HL-60 (cell line): Measurements from ENCODE around the gene VWA7.

Experiments
- DNase-seq, 2 experiments: peaks; one replicate each; pipeline ENCODE4 v3.0.0-alpha.2; 2010 to 2020; ENCODE audit warnings: low read depth in 1 of 2, low spot score in 1 of 2
- H3K27ac ChIP-seq: fragments of 250-450 bp; sonication (Bioruptor Pico); replicated peaks from 2 replicates; pipeline ENCODE4 v1.5.1; 2020; ENCODE audit warnings: mild to moderate bottlenecking, moderate library complexity
- H3K27me3 ChIP-seq: fragments of 250-450 bp; sonication (Bioruptor Pico); 2 replicates; pipeline ENCODE4 v1.5.1; 2021; ENCODE audit warnings: mild to moderate bottlenecking, moderate library complexity; ENCODE audit not compliant: insufficient read depth, poor library complexity, severe bottlenecking
- H3K4me3 ChIP-seq: replicated peaks from 2 replicates; pipeline ENCODE4 v1.5.1; 2011; ENCODE audit warnings: mild to moderate bottlenecking, control low read depth, low read length; ENCODE audit not compliant: insufficient read depth
- GABPA ChIP-seq: IDR thresholded peaks from 2 replicates; pipeline ENCODE4 v1.6.1; 2012; ENCODE audit warnings: low read depth
- POLR2AphosphoS5 ChIP-seq: IDR thresholded peaks from 2 replicates; pipeline ENCODE4 v1.6.1; 2012; ENCODE audit warnings: low read depth
- REST ChIP-seq: IDR thresholded peaks from 2 replicates; pipeline ENCODE4 v1.6.1; 2012; ENCODE audit warnings: low read depth; ENCODE audit not compliant: insufficient replicate concordance
- SPI1 ChIP-seq: IDR thresholded peaks from 2 replicates; pipeline ENCODE4 v1.6.1; 2012; ENCODE audit warnings: low read depth, mild to moderate bottlenecking, borderline replicate concordance
- TF ChIP-seq, protein P1 (sequence below): IDR thresholded peaks from one replicate; pipeline ENCODE4 v1.5.1; 2011; ENCODE audit warnings: low read length, control low read depth, inconsistent platforms; ENCODE audit not compliant: insufficient read depth

Gene VWA7

DNA sequence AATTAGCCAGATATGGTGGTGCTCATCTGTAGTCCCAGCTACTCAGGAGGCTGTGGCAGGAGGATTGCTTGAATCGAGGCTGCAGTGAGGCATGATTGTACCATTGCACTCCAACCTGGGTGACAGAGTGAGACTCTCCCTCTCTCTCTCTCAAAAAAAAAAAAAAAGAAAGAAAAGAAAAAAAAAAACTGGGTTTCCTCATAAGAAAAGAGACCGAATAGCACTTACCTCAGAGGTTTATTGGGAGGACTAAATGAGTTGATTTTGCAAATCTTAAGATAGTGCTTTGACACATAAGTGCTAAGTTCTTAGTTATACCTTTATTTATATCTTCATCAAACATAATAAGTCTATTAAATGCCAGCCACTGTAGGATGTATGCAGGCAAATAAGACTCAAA, 6.3 kb downstream of the VWA7 start:
- Histone ChIP-seq H3K27ac (no peak overlapping the region), H3K4me3 (no peak overlapping the region), H3K27me3 (no peaks in the 10 kb centered on the region)
- DNase-seq: no peak
- TF ChIP-seq REST (no peak), POLR2AphosphoS5 (no peak), GABPA (no peak), SPI1 (no peak)
- TF ChIP-seq, protein P1, sequence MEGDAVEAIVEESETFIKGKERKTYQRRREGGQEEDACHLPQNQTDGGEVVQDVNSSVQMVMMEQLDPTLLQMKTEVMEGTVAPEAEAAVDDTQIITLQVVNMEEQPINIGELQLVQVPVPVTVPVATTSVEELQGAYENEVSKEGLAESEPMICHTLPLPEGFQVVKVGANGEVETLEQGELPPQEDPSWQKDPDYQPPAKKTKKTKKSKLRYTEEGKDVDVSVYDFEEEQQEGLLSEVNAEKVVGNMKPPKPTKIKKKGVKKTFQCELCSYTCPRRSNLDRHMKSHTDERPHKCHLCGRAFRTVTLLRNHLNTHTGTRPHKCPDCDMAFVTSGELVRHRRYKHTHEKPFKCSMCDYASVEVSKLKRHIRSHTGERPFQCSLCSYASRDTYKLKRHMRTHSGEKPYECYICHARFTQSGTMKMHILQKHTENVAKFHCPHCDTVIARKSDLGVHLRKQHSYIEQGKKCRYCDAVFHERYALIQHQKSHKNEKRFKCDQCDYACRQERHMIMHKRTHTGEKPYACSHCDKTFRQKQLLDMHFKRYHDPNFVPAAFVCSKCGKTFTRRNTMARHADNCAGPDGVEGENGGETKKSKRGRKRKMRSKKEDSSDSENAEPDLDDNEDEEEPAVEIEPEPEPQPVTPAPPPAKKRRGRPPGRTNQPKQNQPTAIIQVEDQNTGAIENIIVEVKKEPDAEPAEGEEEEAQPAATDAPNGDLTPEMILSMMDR: no peak

- no peak for TF ChIP-seq REST
- TF ChIP-seq, protein P1: peak; percentile 93
- peak; percentile 73 to 90 for DNase-seq
- Histone ChIP-seq H3K27ac (no peak overlapping the region), H3K27me3 (no peaks in the 10 kb centered on the region), H3K4me3 (no peak overlapping the region)
These were observed 7.3 kb downstream of the VWA7 start for GRCh38 chr6:31769684-31770371.

DNA sequence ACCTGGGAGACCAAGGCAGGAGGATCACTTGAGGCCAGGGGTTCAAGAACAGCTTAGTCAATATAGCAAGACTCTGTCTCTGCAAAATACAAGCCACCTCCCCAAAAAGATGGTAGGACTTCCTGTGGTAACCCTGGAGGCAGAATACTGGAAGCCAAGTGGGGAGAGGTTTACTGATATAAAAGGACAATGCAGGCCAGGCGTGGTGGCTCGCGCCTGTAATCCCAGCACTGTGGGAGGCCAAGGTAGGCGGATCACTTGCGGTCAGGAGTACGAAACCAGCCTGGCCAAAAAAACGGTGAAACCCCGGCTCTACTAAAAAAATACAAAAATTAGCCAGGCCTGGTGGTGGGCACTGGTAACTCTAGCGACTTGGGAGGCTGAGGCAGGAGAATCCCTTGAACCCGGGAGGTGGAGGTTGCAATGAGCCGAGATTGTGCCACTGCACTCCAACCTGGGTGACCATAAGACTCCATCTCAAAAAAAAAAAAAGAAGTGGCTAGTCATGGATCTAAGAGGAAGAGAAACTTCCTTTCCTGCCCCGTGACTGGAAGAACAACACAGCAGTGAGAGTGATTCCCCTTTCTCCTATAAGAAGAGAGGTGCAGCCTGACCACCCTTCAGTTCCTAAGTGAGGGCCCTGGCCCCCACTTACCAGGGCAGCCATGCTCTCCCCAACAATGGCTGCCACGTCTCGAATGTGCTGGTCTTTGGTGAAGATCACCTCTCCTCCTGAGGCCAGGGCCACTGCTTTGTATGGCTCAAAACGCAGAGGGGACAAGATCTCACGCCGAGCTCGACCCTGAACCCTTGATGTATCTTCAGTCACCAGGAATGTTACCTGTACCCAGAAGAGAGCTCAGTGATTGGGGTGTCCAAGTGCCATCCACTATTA, 8.5 kb downstream of the VWA7 start:
- Histone ChIP-seq H3K27me3 (no peaks in the 10 kb centered on the region), H3K4me3 (no peak overlapping the region), H3K27ac (peak overlapping the region; percentile 41)
- peak; percentile 14 to 45 for DNase-seq
- TF ChIP-seq, protein P1: no peak
- TF ChIP-seq SPI1 (peak; percentile 57; the same call in 1 of the 2 replicates), POLR2AphosphoS5 (no peak)
